ENCODE measurements around the gene HRK.

HRK gene

DNA sequence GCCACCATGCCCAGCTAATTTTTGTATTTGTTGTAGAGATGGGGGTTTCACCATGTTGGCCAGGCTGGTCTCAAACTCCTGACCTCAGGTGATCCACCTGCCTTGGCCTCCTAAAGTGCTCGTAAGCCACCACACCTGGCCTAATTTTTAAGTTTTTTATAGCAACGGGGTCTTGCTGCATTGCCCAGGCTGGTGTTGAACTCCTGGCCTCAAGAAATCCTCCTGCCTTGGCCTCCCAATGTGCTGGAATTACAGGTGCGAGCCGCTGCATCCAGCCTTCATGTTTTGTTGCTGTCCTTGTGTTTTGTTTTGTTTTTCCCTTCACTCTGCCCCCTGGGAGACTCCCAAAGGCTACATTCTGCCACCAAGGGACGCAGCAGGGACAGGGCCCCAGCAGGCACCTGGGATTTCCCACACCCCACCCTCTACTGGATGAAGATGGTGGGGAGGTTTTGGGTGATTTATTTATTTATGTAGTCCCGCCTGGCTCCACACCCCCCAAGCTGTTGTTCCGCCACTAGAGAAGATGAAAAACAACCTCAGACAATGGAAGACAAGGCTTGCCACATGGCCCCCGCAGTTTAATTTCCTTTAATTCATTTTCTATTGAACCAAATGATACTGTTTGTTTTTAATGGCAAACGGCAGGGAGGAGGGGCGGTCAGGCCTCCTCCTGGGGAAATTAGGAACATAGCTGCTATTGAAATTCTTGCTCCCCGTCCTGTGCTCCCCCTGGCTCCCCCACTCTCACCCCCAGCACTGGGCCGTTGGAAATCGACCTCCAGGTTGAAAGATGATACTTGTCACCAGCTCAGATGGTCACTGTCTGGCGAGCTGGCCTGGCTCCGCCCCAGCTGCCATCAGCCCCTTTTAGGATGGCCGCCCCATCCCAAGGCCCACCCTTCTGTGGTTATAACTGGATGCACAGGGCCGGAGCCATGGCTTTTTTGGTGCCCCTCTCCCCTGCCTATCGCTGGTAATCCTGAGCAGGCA is 72.8 kb downstream of the HRK start:
- Mint-ChIP-seq H3K36me3 (ENCODE audit: low read depth) (no peaks in the 10 kb centered on the region), H3K4me1 (no peaks in the 10 kb centered on the region), H3K4me3 (no peak overlapping the region), H3K27ac (no peak overlapping the region), H3K9me3 (no peaks in the 10 kb centered on the region), H3K27me3 (ENCODE audit: low read depth) (no peaks in the 10 kb centered on the region)
- TF ChIP-seq, protein P1, sequence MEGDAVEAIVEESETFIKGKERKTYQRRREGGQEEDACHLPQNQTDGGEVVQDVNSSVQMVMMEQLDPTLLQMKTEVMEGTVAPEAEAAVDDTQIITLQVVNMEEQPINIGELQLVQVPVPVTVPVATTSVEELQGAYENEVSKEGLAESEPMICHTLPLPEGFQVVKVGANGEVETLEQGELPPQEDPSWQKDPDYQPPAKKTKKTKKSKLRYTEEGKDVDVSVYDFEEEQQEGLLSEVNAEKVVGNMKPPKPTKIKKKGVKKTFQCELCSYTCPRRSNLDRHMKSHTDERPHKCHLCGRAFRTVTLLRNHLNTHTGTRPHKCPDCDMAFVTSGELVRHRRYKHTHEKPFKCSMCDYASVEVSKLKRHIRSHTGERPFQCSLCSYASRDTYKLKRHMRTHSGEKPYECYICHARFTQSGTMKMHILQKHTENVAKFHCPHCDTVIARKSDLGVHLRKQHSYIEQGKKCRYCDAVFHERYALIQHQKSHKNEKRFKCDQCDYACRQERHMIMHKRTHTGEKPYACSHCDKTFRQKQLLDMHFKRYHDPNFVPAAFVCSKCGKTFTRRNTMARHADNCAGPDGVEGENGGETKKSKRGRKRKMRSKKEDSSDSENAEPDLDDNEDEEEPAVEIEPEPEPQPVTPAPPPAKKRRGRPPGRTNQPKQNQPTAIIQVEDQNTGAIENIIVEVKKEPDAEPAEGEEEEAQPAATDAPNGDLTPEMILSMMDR (IDR thresholded peaks at IDR 0.05; ENCODE audit: unreplicated experiment in 3 of 3) = no peak

DNA sequence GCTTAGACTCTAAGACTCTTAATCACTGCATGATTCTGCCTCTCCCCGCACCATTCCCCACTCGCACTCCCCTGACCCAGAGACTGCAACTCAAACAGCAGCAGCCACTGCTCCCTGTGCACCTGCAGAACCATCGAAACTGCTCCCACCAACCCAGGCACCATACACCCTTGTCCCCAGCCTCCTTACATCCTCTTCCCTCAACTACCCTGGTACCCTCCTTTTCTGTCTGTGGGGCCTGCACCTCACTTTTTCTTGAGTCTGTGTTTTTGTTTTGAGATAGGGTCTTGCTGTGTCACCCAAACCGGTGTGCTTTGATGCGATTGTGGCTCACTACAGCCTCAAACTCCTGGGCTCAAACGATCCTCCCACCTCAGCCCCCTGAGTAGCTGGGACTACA is 73.7 kb downstream of the HRK start:
- Mint-ChIP-seq H3K4me1 (no peaks in the 10 kb centered on the region), H3K9me3 (no peaks in the 10 kb centered on the region), H3K27ac (no peak overlapping the region), H3K27me3 (ENCODE audit: low read depth) (no peaks in the 10 kb centered on the region), H3K4me3 (no peak overlapping the region), H3K36me3 (ENCODE audit: low read depth) (no peaks in the 10 kb centered on the region)
- TF ChIP-seq, protein P1 (IDR thresholded peaks at IDR 0.05; ENCODE audit: unreplicated experiment in 3 of 3) = no peak

DNA sequence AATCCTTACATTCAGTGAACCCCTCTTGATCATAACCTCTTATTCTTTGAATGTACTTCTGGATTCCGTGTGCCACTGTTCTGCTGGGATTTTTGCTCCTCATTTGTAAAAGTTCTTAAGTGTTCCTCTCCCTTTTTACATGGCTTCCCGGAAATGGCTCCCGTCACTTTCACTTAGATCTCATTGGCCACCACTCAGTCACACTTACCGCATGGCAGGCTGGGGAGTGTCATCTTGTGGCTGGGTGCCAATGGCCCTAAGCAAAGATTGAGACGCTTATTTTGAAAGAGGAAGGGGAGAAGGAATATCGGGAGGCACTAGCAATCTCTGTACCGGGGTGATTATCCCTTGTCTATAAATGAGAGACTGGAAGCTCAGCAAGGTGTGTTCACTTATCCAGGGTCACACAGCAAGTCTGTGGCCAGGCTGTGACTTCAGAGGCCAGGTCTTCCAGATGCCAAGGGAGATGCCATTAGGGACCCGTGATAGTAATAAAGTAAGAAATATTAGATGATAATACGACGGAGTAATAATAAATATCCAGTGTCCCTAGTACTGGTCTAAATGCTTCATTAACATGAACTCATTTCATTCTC is 74.3 kb downstream of the HRK start:
- TF ChIP-seq, protein P1 (IDR thresholded peaks at IDR 0.05; ENCODE audit: unreplicated experiment in 3 of 3) = no peak
- Mint-ChIP-seq H3K9me3 (no peaks in the 10 kb centered on the region), H3K4me1 (no peaks in the 10 kb centered on the region), H3K27me3 (ENCODE audit: low read depth) (no peaks in the 10 kb centered on the region), H3K4me3 (no peak overlapping the region), H3K27ac (no peak overlapping the region), H3K36me3 (ENCODE audit: low read depth) (no peaks in the 10 kb centered on the region)

All from nephron (organoid).